Measurements from ENCODE around the gene TBC1D14. TPM values are rescaled to one million over a fixed set of nuclear protein-coding genes. Genes with fewer than 3 reads are reported as not detected.
A peak's percentile ranks its signal among the peaks of the same experiment; 100 is the strongest.

Gene TBC1D14
- total RNA-seq, 3 donors from 2014 or later (not counting 1 experiment from before 2014, with no cell fraction given): 36.0 to 54.7 (median 53.2) TPM

- no peak overlapping the region for H3K4me3 Mint-ChIP-seq
- no peak overlapping the region for H3K4me3 ChIP-seq (ENCODE audit: low read length)
- H3K27me3 ChIP-seq (ENCODE audit: control insufficient read depth, insufficient read depth, low read length): no peaks in the 10 kb centered on the region
- H3K9me3 Mint-ChIP-seq: no peaks in the 10 kb centered on the region
- DNase-seq: no peak
- no peaks in the 10 kb centered on the region for H3K4me1 ChIP-seq (ENCODE audit: control insufficient read depth, insufficient read depth, low read length)
- intact Hi-C loops (cut with micrococcal nuclease): no loop called here
- ATAC-seq: no peak
- H3K27me3 Mint-ChIP-seq (ENCODE audit: low read depth in 2 of 2): no peaks in the 10 kb centered on the region
- H3K36me3 ChIP-seq (ENCODE audit: control insufficient read depth, insufficient read depth, low read length): peaks cover 47% of the 10 kb centered on the region
- peaks cover 7% of the 10 kb centered on the region for H3K36me3 Mint-ChIP-seq
- TF ChIP-seq CTCF (IDR thresholded peaks at IDR 0.05): no peak
- peaks cover 0 to 21% of the 10 kb centered on the region in 2 donors for H3K4me1 Mint-ChIP-seq
- H3K27ac ChIP-seq (ENCODE audit: low read length): no peak overlapping the region
- WGBS (ENCODE audit: insufficient coverage): 98% methylated on average over 8 of the region's 9 CpGs
- no peak overlapping the region for H3K27ac Mint-ChIP-seq
- no peaks in the 10 kb centered on the region for H3K9me3 ChIP-seq (ENCODE audit: control insufficient read depth, insufficient read depth, low read length)
Measured at GRCh38 chr4:7026107-7026506, 116.5 kb downstream of the TBC1D14 start.

DNA sequence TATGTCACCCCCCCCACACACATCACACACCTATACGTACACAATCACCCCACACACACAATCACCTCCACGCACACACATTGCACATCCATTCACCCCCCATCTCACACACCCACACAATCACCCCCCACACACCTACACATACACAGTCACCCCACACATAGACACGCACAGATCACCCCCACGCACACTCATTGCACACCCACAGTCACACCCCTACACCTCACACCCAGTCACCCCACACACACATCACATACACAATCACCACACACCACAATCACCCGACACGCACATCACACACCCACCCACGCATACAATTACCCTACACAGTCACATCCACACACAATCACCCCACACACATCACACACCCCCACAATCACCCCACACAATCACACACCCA is 117.7 kb downstream of the TBC1D14 start:
- Histone ChIP-seq H3K36me3 (ENCODE audit: control insufficient read depth, insufficient read depth, low read length) (peaks cover 52% of the 10 kb centered on the region), H3K4me3 (ENCODE audit: low read length) (no peak overlapping the region), H3K27me3 (ENCODE audit: control insufficient read depth, insufficient read depth, low read length) (no peaks in the 10 kb centered on the region), H3K27ac (ENCODE audit: low read length) (no peak overlapping the region), H3K4me1 (ENCODE audit: control insufficient read depth, insufficient read depth, low read length) (no peaks in the 10 kb centered on the region), H3K9me3 (ENCODE audit: control insufficient read depth, insufficient read depth, low read length) (no peaks in the 10 kb centered on the region)
- Mint-ChIP-seq H3K27me3 (ENCODE audit: low read depth in 2 of 2) (no peaks in the 10 kb centered on the region), H3K27ac (peak overlapping the region in 1 of 2 donors; percentile 10), H3K4me3 (no peak overlapping the region), H3K4me1 (peaks cover 0 to 15% of the 10 kb centered on the region in 2 donors), H3K36me3 (peaks cover 7% of the 10 kb centered on the region), H3K9me3 (no peaks in the 10 kb centered on the region)
- TF ChIP-seq CTCF (IDR thresholded peaks at IDR 0.05): no peak
- WGBS (ENCODE audit: insufficient coverage): 88% methylated on average over 7 of the region's 7 CpGs
- intact Hi-C loops (cut with micrococcal nuclease): no loop called here
- DNase-seq (no peak), ATAC-seq (no peak)

DNA sequence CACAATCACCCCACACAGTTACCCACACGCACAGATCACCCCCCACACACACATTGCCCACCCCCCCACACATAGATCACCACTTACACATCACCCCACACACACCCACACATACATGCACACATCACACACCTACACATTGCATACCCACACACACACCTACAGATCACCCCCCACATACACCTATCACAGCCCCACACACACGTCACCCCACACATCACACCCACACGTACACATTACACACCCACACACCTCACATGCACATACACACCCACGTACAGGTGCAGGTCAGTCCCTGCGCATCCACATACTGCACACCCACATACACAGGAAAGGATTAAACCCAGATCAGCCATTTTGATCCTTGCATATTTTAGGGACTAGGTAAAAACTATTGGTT is 118.3 kb downstream of the TBC1D14 start:
- Histone ChIP-seq H3K4me1 (ENCODE audit: control insufficient read depth, insufficient read depth, low read length) (no peaks in the 10 kb centered on the region), H3K27ac (ENCODE audit: low read length) (no peak overlapping the region), H3K36me3 (ENCODE audit: control insufficient read depth, insufficient read depth, low read length) (peaks cover 52% of the 10 kb centered on the region), H3K9me3 (ENCODE audit: control insufficient read depth, insufficient read depth, low read length) (no peaks in the 10 kb centered on the region), H3K4me3 (ENCODE audit: low read length) (no peak overlapping the region), H3K27me3 (ENCODE audit: control insufficient read depth, insufficient read depth, low read length) (no peaks in the 10 kb centered on the region)
- no peaks in the 10 kb centered on the region for H3K27me3 Mint-ChIP-seq (ENCODE audit: low read depth in 2 of 2)
- no peak for TF ChIP-seq CTCF (IDR thresholded peaks at IDR 0.05)
- peak overlapping the region in 1 of 2 donors; percentile 10 for H3K27ac Mint-ChIP-seq
- 81% methylated on average over 3 of the region's 5 CpGs for WGBS (ENCODE audit: insufficient coverage)
- H3K36me3 Mint-ChIP-seq: peaks cover 7% of the 10 kb centered on the region
- ATAC-seq (no peak), DNase-seq (no peak)
- no peaks in the 10 kb centered on the region for H3K9me3 Mint-ChIP-seq
- H3K4me1 Mint-ChIP-seq: peaks cover 0 to 13% of the 10 kb centered on the region in 2 donors
- no peak overlapping the region for H3K4me3 Mint-ChIP-seq
- intact Hi-C loops (cut with micrococcal nuclease): no loop called here

DNA sequence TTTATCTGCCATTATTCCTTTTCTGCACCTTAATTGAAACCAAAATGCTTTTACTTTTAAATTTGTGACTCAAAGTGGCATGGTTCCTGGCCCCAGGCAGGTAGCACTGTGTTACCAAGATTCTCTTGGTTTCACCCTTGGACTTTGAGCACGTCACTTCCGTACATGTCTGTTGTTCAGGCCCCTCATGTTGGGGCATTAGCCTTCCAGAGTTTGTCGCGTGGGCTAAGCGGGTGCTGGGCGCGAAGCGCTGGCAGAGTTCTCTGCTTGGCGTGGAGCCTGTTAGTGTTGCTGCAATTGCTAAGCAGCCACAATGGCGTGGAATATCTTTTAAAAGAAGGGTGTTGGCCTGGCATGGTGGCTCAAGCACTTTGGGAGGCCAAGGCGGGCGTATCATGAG is 119.6 kb downstream of the TBC1D14 start:
- peaks cover 52% of the 10 kb centered on the region for H3K36me3 ChIP-seq (ENCODE audit: control insufficient read depth, insufficient read depth, low read length)
- H3K27me3 ChIP-seq (ENCODE audit: control insufficient read depth, insufficient read depth, low read length): no peaks in the 10 kb centered on the region
- WGBS (ENCODE audit: insufficient coverage): 96% methylated on average over 12 of the region's 12 CpGs
- peaks cover 7% of the 10 kb centered on the region for H3K36me3 Mint-ChIP-seq
- no peak overlapping the region for H3K4me3 Mint-ChIP-seq
- H3K4me1 Mint-ChIP-seq: peaks cover 0 to 13% of the 10 kb centered on the region in 2 donors
- H3K9me3 ChIP-seq (ENCODE audit: control insufficient read depth, insufficient read depth, low read length): no peaks in the 10 kb centered on the region
- no peak overlapping the region for H3K27ac Mint-ChIP-seq
- no peaks in the 10 kb centered on the region for H3K27me3 Mint-ChIP-seq (ENCODE audit: low read depth in 2 of 2)
- H3K4me1 ChIP-seq (ENCODE audit: control insufficient read depth, insufficient read depth, low read length): no peaks in the 10 kb centered on the region
- H3K27ac ChIP-seq (ENCODE audit: low read length): no peak overlapping the region
- intact Hi-C loops (cut with micrococcal nuclease): no loop called here
- DNase-seq: no peak
- ATAC-seq: no peak
- no peak overlapping the region for H3K4me3 ChIP-seq (ENCODE audit: low read length)
- TF ChIP-seq CTCF (IDR thresholded peaks at IDR 0.05): no peak
- H3K9me3 Mint-ChIP-seq: no peaks in the 10 kb centered on the region

Measured in natural killer cell (primary cell).